Left ventricle myocardium superior (tissue), 1 donor: ENCODE measurements around the gene KIFC3. TPM values are rescaled to one million over a fixed set of nuclear protein-coding genes. Genes with fewer than 3 reads are reported as not detected.

Experiments
- ATAC-seq: fragments of 200-7000 bp; cut with Tn5 transposase; one replicate; pipeline ENCODE4 v1.9.1; 2020; ENCODE audit warnings: mild to moderate bottlenecking, moderate library complexity
- DNase-seq: peaks from one replicate; pipeline ENCODE4 v3.0.0-alpha.2; 2020
- intact Hi-C: fragments of 100-400 bp; cut with micrococcal nuclease; formaldehyde crosslinking; loops from one replicate; pipeline ENCODE4 v1.11.0; 2022
- total RNA-seq: library from RNA; stranded (reverse); fragmentation: NEBNext Ultra II Directional; extraction: Animal tissue kit (Norgen Biotek cat#: 25700); gene quantifications from one replicate; pipeline ENCODE4 v1.2.1, GENCODE V29; 2021
- donor health status: DM: no; HTN: yes; CAD: no; lungs with severe emphysema.

Gene KIFC3
- total RNA-seq, 1 donor from 2014 or later: 52.6 TPM

- peak; percentile 21 for ATAC-seq
- intact Hi-C loops: no loop called here
- no peak for DNase-seq
Measured at GRCh38 chr16:57775661-57776469, 26.4 kb downstream of the KIFC3 start.

GRCh38 chr16:57774705-57775285, 27.5 kb downstream of the KIFC3 start:
- intact Hi-C loops: no loop called here
- DNase-seq: no peak
- no peak for ATAC-seq

GRCh38 chr16:57773655-57774295, 28.5 kb downstream of the KIFC3 start:
- intact Hi-C loops: no loop called here
- peak; percentile 73 for ATAC-seq
- peak; percentile 72 for DNase-seq

GRCh38 chr16:57773019-57773418, 29.3 kb downstream of the KIFC3 start:
- ATAC-seq (no peak), DNase-seq (no peak)
- intact Hi-C loops: no loop called here

GRCh38 chr16:57771141-57771785, 31.0 kb downstream of the KIFC3 start:
- intact Hi-C loops: no loop called here
- DNase-seq: no peak
- ATAC-seq: no peak

GRCh38 chr16:57770361-57770760, 31.9 kb downstream of the KIFC3 start:
- ATAC-seq: no peak
- no peak for DNase-seq
- intact Hi-C loops: no loop called here

- DNase-seq (no peak), ATAC-seq (no peak)
- intact Hi-C loops: no loop called here
Measured at GRCh38 chr16:57769541-57770145, 32.6 kb downstream of the KIFC3 start.

- no peak for DNase-seq
- intact Hi-C loops: no loop called here
- no peak for ATAC-seq
Measured at GRCh38 chr16:57766714-57767348, 35.5 kb downstream of the KIFC3 start.

- DNase-seq (no peak), ATAC-seq (no peak)
- intact Hi-C loops: no loop called here
Measured at GRCh38 chr16:57765160-57765728, 37.0 kb downstream of the KIFC3 start.

GRCh38 chr16:57764341-57765159, 37.7 kb downstream of the KIFC3 start:
- ATAC-seq: peak; percentile 20
- no peak for DNase-seq
- intact Hi-C loops: no loop called here

GRCh38 chr16:57764006-57764340, 38.3 kb downstream of the KIFC3 start:
- intact Hi-C loops: no loop called here
- ATAC-seq: no peak
- DNase-seq: no peak

- intact Hi-C loops: no loop called here
- ATAC-seq (no peak), DNase-seq (no peak)
Measured at GRCh38 chr16:57763285-57764005, 38.8 kb downstream of the KIFC3 start.

- ATAC-seq (no peak), DNase-seq (no peak)
- intact Hi-C loops: no loop called here
Measured at GRCh38 chr16:57762365-57763040, 39.8 kb downstream of the KIFC3 start.

GRCh38 chr16:57761957-57762356, 40.3 kb downstream of the KIFC3 start:
- DNase-seq (no peak), ATAC-seq (no peak)
- intact Hi-C loops: no loop called here

GRCh38 chr16:57761301-57761700, 41.0 kb downstream of the KIFC3 start:
- no peak for ATAC-seq
- DNase-seq: no peak
- intact Hi-C loops: no loop called here

- no peak for ATAC-seq
- intact Hi-C loops: no loop called here
- DNase-seq: no peak
Measured at GRCh38 chr16:57760357-57761160, 41.7 kb downstream of the KIFC3 start.
